ENCODE data around the gene PDE1A.

The PDE1A gene

DNA sequence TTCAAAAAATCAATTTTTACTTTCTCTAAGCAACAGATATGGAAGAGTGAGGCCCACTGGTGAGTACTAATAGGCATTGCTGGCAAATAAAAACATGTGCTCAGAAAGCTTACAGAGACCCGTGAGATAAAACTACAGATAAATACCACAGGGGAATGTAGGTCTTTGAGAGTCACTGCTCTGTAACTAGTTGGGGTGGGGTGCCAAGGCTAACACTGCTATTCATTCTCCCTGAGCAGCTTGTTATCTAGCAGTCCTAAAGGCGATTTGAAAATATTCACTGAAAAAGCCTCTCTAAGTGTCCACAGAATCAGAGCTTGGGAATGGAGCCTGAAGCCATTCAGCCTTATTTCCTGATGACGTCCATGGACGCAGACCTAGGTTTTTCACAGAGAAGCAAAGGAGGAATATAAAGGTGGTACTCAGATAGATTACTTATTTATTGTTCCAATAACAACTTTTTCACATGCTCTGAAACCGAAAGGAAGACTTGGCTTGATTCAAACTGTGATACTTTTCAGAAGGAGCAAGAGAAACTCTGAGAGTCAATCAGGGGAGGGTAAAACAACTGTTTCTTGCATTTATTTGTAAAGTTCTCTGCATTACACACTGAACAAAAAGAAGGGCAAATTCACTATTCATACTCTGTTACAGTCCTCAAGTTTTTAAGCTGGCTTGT, 252.8 kb downstream of the PDE1A start:
- H3K4me1 Mint-ChIP-seq: peaks cover 7% of the 10 kb centered on the region
- no peak for DNase-seq

DNA sequence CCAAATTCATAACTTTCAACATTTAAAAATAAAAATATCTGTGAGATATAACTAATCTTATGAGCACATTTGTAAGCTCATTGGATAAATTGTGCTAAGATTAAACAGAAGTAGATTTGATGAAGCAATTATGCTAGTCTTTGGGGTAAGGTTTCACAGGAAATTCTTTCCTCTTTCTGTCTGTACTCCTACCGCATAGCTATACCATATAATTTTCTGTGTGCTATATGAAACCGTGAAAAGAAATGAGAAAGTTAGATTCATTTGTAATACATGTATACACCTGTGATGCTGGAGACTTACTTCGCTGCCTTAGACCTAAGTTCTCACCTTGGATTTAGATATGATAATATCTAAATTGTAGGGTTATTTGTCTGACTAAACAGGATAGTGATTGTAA, 256.5 kb downstream of the PDE1A start:
- no peaks in the 10 kb centered on the region for H3K27me3 Mint-ChIP-seq (ENCODE audit: low read depth, poor library complexity)
- no peak for DNase-seq
- TF ChIP-seq, protein P1, sequence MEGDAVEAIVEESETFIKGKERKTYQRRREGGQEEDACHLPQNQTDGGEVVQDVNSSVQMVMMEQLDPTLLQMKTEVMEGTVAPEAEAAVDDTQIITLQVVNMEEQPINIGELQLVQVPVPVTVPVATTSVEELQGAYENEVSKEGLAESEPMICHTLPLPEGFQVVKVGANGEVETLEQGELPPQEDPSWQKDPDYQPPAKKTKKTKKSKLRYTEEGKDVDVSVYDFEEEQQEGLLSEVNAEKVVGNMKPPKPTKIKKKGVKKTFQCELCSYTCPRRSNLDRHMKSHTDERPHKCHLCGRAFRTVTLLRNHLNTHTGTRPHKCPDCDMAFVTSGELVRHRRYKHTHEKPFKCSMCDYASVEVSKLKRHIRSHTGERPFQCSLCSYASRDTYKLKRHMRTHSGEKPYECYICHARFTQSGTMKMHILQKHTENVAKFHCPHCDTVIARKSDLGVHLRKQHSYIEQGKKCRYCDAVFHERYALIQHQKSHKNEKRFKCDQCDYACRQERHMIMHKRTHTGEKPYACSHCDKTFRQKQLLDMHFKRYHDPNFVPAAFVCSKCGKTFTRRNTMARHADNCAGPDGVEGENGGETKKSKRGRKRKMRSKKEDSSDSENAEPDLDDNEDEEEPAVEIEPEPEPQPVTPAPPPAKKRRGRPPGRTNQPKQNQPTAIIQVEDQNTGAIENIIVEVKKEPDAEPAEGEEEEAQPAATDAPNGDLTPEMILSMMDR (IDR thresholded peaks at IDR 0.05): no peak
- no peaks in the 10 kb centered on the region for H3K36me3 Mint-ChIP-seq (ENCODE audit: low read depth)
- H3K27ac Mint-ChIP-seq: no peak overlapping the region
- no peaks in the 10 kb centered on the region for H3K9me3 Mint-ChIP-seq
- no peak overlapping the region for H3K4me3 Mint-ChIP-seq
- H3K4me1 Mint-ChIP-seq: no peaks in the 10 kb centered on the region

More for the DNA sequence above, 252.8 kb downstream of the PDE1A start:
- H3K9me3 Mint-ChIP-seq: no peaks in the 10 kb centered on the region
- H3K27ac Mint-ChIP-seq: no peak overlapping the region
- TF ChIP-seq, protein P1 (IDR thresholded peaks at IDR 0.05): no peak
- peaks cover 3% of the 10 kb centered on the region for H3K27me3 Mint-ChIP-seq (ENCODE audit: low read depth, poor library complexity)
- no peak overlapping the region for H3K4me3 Mint-ChIP-seq
- no peaks in the 10 kb centered on the region for H3K36me3 Mint-ChIP-seq (ENCODE audit: low read depth)

DNA sequence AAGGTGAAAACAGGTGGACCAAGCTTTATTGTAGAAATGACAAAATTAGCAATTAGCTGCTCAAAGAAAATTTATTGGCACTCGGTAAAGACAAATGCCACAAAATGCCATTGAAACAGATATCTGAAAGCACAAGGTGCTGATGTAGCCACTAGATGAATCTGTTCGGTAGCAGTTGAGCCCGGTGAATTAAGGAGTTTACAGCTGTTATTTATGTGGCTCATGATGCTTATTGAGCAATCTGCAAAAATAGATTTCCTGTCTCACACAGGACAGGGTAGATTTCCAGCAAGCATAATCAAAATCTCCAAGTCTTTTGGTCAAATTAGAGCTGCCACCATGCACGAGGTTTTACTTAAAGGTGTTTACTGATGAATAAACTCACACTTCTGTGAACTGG, 259.0 kb downstream of the PDE1A start:
- no peak overlapping the region for H3K4me3 Mint-ChIP-seq
- no peaks in the 10 kb centered on the region for H3K9me3 Mint-ChIP-seq
- H3K27ac Mint-ChIP-seq: no peak overlapping the region
- H3K27me3 Mint-ChIP-seq (ENCODE audit: low read depth, poor library complexity): no peaks in the 10 kb centered on the region
- no peaks in the 10 kb centered on the region for H3K4me1 Mint-ChIP-seq
- DNase-seq: no peak
- TF ChIP-seq, protein P1 (IDR thresholded peaks at IDR 0.05): no peak
- no peaks in the 10 kb centered on the region for H3K36me3 Mint-ChIP-seq (ENCODE audit: low read depth)

DNA sequence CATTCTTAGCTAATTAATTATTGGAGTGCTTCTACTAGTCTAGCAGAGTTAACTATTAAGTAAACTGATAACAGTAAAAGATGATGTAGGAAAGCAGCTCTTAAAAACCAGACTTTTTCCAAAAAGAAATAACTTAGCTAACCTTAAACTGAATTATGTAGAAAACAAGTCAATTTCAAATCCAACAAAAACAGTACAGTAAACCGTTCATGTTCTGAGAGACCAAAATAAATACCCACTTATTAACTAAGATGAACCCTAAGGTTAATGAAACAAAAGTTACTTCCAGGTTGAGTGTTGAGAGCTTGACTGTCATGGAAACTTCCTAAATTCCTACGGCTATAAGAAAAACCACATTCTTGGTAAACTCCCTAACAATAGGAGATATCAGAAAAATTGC, 260.0 kb downstream of the PDE1A start:
- H3K27ac Mint-ChIP-seq: no peak overlapping the region
- no peak overlapping the region for H3K4me3 Mint-ChIP-seq

DNA sequence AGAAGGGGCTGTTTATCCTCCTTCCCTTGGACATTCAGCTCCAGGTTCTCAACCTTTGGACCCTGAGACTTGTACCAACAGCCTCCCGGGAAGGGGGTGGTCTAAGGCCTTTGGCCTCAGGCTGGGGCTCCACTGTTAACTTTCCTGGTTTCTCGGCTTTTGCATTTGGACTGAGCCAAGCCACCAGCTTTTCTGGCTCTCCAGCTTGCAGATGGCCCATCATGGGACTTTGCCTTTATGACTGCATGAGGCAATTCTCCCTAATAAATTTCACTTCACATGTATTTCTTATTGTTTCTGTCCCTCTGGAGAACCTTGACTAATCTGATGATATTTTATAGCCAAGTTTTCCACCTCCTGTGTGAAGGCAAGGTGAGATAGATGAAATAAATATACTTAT, 260.4 kb downstream of the PDE1A start:
- no peaks in the 10 kb centered on the region for H3K4me1 Mint-ChIP-seq
- H3K27me3 Mint-ChIP-seq (ENCODE audit: low read depth, poor library complexity): no peaks in the 10 kb centered on the region
- TF ChIP-seq, protein P1 (IDR thresholded peaks at IDR 0.05): no peak
- H3K9me3 Mint-ChIP-seq: no peaks in the 10 kb centered on the region
- no peak overlapping the region for H3K27ac Mint-ChIP-seq
- DNase-seq: no peak
- H3K4me3 Mint-ChIP-seq: no peak overlapping the region
- no peaks in the 10 kb centered on the region for H3K36me3 Mint-ChIP-seq (ENCODE audit: low read depth)

More for the DNA sequence above, 260.0 kb downstream of the PDE1A start:
- Mint-ChIP-seq H3K36me3 (ENCODE audit: low read depth) (no peaks in the 10 kb centered on the region), H3K9me3 (no peaks in the 10 kb centered on the region), H3K27me3 (ENCODE audit: low read depth, poor library complexity) (no peaks in the 10 kb centered on the region), H3K4me1 (no peaks in the 10 kb centered on the region)
- TF ChIP-seq, protein P1 (IDR thresholded peaks at IDR 0.05): no peak
- DNase-seq: no peak

DNA sequence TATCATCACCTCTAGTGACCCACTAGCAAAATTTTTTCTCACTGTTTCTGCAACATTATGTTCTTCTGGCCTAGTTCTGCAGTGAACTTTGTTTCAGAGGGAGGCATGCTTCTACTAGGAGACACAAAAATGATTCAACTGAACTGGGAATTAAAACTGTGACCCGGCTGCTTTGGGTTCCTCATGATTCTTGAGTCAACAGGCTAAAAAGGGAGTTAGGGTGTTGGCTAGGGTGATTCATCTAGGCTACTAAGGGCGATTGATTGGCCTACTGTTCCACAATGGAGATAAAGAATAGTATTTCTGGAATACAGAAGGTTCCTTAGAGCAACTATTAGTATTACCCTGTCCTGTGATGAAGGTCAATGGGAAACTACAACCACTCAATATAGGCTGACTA, 261.6 kb downstream of the PDE1A start:
- H3K27ac Mint-ChIP-seq: no peak overlapping the region
- TF ChIP-seq, protein P1 (IDR thresholded peaks at IDR 0.05): no peak
- no peaks in the 10 kb centered on the region for H3K4me1 Mint-ChIP-seq
- H3K36me3 Mint-ChIP-seq (ENCODE audit: low read depth): no peaks in the 10 kb centered on the region
- no peaks in the 10 kb centered on the region for H3K9me3 Mint-ChIP-seq
- DNase-seq: no peak
- no peak overlapping the region for H3K4me3 Mint-ChIP-seq
- H3K27me3 Mint-ChIP-seq (ENCODE audit: low read depth, poor library complexity): no peaks in the 10 kb centered on the region
